Kidney epithelial cell (primary cell): Measurements from ENCODE around the gene AQP5. TPM values are rescaled to one million over a fixed set of nuclear protein-coding genes. Genes with fewer than 3 reads are reported as not detected.

ENCODE experiments used
- DNase-seq: peaks from one replicate; pipeline ENCODE4 v3.0.0-alpha.2; 2010; ENCODE audit warnings: low read depth
- H3K27me3 ChIP-seq: 2 replicates; pipeline ENCODE4 v1.6.0; 2011; ENCODE audit warnings: low read length; ENCODE audit not compliant: control insufficient read depth, insufficient read depth
- H3K36me3 ChIP-seq: 2 replicates; pipeline ENCODE4 v1.5.1; 2011; ENCODE audit warnings: low read length; ENCODE audit not compliant: control insufficient read depth, insufficient read depth
- H3K4me3 ChIP-seq: 2 replicates; pipeline ENCODE4 v1.5.1; 2011; ENCODE audit warnings: low read depth, mild to moderate bottlenecking, control low read depth, low read length
- total RNA-seq: library from RNA; depleted of rRNA; stranded (reverse); fragments of >200 nt; gene quantifications from 2 replicates; pipeline ENCODE4 v1.2.3, GENCODE V29; 2015
- TF ChIP-seq, protein P1 (sequence below): IDR thresholded peaks from 2 replicates; pipeline ENCODE4 v1.5.1; 2011; ENCODE audit warnings: mild to moderate bottlenecking, moderate library complexity, low read length, control low read depth, inconsistent platforms; ENCODE audit not compliant: insufficient read depth, poor library complexity, severe bottlenecking

The AQP5 gene
- total RNA-seq, 1 donor from 2014 or later, result not detected

DNA sequence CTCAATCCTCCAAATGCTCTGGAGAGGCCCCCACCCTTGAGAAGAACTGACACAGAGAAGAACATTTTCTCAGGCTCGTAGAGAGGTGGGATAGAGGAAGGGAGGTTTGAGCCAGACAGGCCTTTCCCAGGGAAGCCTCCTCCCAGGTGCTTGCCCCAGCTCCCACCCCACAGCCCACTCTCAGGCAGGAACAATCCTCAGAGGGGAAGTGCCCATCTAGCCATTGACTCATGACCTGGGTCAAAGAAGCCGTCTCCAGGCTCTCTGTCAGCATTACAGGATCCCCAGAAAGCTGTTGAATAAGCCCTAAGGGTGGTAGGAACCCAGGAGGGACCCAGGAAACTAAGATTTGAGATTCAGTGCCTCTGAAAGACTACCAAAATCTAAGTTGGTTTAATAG is 14.9 kb downstream of the AQP5 start:
- H3K27me3 ChIP-seq, result peaks cover 7% of the 10 kb centered on the region
- DNase-seq, result no peak
- TF ChIP-seq, protein P1, sequence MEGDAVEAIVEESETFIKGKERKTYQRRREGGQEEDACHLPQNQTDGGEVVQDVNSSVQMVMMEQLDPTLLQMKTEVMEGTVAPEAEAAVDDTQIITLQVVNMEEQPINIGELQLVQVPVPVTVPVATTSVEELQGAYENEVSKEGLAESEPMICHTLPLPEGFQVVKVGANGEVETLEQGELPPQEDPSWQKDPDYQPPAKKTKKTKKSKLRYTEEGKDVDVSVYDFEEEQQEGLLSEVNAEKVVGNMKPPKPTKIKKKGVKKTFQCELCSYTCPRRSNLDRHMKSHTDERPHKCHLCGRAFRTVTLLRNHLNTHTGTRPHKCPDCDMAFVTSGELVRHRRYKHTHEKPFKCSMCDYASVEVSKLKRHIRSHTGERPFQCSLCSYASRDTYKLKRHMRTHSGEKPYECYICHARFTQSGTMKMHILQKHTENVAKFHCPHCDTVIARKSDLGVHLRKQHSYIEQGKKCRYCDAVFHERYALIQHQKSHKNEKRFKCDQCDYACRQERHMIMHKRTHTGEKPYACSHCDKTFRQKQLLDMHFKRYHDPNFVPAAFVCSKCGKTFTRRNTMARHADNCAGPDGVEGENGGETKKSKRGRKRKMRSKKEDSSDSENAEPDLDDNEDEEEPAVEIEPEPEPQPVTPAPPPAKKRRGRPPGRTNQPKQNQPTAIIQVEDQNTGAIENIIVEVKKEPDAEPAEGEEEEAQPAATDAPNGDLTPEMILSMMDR, result no peak

DNA sequence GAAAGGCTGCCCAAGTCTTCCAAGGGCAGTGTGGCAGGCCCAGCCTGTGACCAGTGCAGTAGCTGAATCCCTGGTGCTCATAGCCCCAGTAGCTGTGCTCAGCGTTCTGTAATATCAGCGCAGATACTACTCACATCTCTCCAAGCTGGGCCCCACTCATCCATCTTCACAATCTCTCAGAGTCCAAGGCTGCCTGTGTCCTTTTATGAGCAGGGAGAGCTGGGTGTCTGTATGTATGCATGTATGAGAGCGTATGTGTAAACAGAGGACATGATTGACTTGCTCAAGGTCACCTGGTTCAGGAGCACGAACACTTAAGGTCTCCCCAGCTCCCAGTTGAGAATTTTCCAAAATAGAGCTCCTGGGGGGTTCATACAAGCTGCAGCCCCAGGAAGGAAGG is 16.5 kb downstream of the AQP5 start:
- TF ChIP-seq, protein P1, result no peak
- H3K4me3 ChIP-seq, result no peak overlapping the region

More for the DNA sequence above, 14.9 kb downstream of the AQP5 start:
- H3K36me3 ChIP-seq, result no peaks in the 10 kb centered on the region
- no peak overlapping the region for H3K4me3 ChIP-seq

DNA sequence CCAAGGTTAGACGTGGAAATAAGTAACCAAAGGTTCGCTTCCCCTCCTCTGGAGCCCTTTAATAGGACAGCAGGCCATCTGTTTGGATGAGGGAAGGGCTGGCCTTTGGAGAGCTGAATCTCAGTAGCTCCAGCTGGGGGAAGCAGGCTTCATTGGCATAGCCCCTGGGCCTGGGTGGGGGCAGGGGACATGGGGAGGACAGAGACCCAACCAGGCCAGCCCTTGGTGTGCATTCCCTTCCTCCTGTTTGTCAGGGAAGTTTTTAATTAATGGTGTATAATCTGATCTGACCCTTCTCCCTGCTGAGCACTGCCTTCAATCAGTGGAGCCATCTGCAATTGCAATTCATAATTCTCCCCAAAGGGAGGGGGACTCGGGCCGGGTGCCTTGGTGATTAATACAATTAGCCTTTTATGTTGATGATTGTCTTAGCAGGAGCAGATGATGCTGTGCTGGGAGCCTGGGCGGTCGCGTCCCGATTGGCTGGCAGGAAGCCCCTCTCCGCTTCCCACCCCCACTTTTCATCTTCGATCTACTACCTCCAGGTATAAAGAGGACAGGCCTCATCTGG is 17.4 kb downstream of the AQP5 start:
- DNase-seq, result no peak
- TF ChIP-seq, protein P1, result no peak
- Histone ChIP-seq H3K27me3 (no peaks in the 10 kb centered on the region), H3K36me3 (no peaks in the 10 kb centered on the region), H3K4me3 (no peak overlapping the region)

More for the DNA sequence above, 16.5 kb downstream of the AQP5 start:
- peaks cover 1% of the 10 kb centered on the region for H3K27me3 ChIP-seq
- no peak for DNase-seq
- H3K36me3 ChIP-seq, result no peaks in the 10 kb centered on the region

DNA sequence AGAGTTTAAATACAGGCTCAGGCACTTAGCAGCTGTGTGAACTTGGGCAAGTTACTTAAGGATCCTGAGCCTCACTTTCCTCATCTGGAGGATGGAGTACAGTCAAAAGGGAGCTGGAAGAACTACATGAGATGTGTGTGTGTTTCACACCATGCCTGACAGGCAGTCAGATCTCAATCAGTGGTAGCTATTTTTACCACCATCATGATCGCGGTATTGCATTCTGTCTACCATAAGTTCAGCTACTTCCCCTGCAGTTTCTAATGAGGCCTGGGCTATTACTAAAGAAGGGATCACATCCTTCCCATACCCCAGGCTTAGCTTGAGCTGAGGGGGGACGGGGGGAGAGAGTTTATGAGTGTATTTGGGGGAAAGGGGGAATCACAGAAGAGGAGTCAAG is 18.1 kb downstream of the AQP5 start:
- Histone ChIP-seq H3K27me3 (no peaks in the 10 kb centered on the region), H3K36me3 (peaks cover 2% of the 10 kb centered on the region), H3K4me3 (no peak overlapping the region)
- DNase-seq, result no peak
- TF ChIP-seq, protein P1, result no peak

DNA sequence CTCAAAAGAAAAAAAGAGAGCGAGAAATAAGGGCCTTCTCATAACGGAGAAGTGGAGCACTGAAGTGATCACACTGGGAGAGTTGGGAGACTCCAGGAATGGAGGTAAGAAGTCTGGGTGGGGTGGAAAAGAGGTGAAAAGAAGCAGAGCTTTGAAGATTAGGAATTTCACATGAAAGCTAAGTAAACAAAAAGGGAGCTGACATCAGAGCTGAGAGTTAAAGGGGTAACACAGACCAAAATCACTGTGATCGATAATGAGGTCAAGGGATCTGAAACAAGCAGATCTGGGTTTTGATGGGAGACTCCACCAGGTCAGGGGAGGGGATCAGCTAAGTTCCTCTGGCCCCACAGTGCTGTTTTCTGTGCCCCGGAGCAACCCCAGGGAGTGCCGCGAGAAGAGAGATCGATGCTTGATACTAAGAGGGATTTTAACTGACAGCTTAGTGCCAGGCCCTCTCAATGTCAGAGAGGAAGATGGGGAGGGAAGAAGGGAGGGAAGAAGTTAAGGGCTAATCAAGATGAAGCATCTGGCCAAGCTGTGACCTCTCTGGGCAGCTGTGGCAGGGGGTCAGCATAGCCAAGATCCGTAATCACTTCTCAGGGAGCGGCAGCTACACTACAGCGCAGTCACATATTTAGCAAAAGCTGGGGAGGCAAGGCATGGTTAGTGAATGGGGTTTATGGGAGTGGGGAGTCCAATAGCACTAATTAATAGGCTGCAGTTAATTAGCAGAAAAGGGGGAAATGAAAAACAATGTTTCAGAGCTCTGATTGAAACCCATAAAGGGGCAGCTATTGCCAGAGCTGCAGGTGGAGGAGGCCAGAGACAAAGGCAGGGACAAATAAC is 19.1 kb downstream of the AQP5 start:
- DNase-seq, result no peak
- no peak overlapping the region for H3K4me3 ChIP-seq
- TF ChIP-seq, protein P1, result no peak
- H3K27me3 ChIP-seq, result no peaks in the 10 kb centered on the region
- peaks cover 2% of the 10 kb centered on the region for H3K36me3 ChIP-seq
